ENCODE measurements around the gene NUDT3.
"Not testable (repeated sequence)": the region's sequence is repeated elsewhere in the genome, so short reads cannot be mapped to it uniquely, and the experiment has no call there.

The NUDT3 gene

GRCh38 chr6:34392497-34393190, at the start of gene NUDT3:
Gene NUDT3, minus strand, starts transcription at chr6:34392669. Its CDS starts 307 bp downstream, at chr6:34392362.
- DNase-seq (ENCODE audit: low read depth in 3 of 3): peak; percentile 86 to 93 (median 89)

DNA sequence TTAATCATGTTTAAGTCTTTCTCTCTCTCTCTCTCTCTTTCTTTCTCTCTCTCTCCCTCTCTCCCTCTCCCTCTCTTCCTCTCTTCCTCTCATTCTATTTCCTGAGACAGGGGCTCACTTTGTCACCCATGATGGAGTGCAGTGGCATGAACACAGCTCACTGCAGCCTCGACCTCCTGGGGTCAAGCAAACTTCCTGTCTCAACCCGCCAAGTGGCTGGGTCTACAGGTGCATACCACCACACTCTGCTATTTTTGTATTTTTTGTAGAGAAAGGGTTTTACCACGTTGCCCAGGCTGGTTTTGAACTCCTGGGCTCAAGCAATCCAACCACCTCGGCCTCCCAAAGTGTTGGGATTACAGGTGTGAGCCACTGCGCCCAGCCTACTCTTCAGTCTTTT, 49.1 kb upstream of the NUDT3 start:
- no peak for DNase-seq (ENCODE audit: low read depth in 3 of 3)

GRCh38 chr6:34439442-34439841, 47.0 kb upstream of the NUDT3 start:
- DNase-seq (ENCODE audit: low read depth in 3 of 3): no peak

GRCh38 chr6:34438705-34439104, 46.2 kb upstream of the NUDT3 start:
- no peak for DNase-seq (ENCODE audit: low read depth in 3 of 3)

GRCh38 chr6:34437644-34437970, 45.1 kb upstream of the NUDT3 start:
- DNase-seq (ENCODE audit: low read depth in 3 of 3): no peak

DNA sequence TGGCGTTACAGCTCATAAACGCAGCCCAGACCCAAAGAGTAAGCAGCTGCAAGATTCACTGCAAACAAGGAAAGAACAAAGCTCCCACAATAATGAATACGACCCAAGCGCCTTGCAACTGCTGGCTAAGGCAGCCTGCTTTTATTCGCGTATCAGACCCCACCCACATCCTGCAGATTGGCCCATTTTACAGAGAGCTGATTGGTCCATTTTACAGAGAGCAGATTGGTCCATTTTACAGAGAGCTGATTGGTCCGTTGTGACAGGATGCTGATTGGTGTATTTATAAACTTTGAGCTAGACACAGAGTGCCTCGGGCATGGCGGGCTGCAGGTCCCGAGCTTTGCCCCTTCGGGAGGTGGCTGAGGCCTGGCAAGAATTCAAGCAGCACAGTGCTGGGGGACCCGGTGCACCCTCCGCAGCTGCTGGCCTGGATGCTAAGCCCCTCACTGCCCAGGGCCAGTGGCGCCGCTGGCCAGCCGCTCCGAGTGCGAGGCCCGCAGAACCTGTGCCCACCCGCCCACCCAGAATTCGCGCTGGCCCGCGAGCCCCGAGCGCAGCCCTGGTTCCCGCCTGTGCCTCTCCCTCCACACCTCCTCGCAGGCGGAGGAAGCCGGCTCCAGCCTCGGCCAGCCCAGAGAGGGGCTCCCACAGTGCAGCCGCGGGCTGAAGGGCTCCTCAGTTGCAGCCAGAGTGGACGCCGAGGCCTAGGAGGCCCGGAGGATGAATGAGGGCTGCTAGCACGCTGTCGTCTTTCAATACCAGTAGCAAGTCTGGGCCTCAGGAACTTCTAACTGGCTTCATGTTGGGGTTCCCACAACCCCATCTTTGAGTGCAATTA, 44.6 kb upstream of the NUDT3 start:
- no peak for DNase-seq (ENCODE audit: low read depth in 3 of 3)

DNA sequence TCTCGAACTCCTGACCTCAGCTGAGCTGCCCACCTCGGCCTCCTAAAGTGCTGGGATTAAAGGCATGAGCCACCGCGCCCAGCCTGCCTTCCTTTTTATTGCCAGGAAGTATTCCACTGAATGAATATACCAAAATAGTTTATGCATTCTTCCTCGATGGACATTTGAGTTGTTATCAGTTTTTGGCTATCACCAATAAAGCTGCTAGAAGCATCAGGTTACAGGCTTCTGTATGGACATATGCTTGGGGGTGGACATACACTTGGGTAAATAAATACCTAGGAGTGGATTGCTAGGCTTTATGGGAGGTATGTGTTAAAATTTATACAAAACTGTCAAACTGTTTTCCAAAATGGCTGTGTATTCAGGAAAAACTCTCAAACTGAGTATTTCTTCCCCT, 43.4 kb upstream of the NUDT3 start:
- DNase-seq (ENCODE audit: low read depth in 3 of 3): no peak

DNA sequence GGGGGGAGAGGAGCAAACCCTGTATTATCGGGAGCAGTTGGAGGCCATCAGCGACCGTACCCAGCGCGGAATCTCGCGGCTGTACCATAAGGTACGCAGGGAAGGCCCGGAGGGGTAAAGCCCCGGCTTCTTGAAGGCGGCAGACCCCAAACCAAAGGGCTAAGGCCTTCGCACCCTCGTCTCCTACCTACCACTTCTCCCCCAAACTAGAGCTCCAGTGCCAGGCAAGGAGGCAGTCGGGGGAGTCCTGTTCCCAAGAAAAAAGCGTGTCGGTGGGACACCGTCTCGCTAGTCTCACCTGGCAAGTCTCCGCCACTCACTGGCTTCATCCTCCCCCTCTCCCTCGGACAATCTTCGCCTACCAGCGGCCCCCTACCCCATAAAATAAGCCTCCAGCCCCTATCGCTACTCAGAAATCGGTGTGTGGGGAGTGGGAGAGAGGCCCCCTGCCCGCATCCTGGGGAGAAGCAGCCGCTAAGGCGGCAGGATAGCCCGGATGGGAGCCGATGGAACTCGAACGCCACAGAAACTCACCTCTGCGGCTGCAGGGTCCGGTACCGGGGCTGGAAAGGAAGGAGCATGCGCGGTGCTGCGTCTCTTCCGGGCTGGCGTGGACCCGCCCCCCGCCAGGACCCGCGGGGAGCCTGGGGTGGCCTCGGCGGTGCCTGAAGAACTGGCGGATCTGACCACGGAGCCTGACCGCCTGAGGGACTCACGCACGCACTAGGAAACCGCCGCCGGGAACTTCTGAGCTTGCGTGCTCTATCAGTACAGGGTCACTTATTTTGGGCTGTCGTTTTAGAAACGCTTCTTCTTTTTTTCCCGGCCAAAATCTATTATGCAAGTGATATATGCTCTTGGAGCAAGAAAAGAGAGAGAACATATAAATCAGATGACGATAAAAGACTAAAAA, 33.3 kb upstream of the NUDT3 start, which contains the start of gene RPS10:
Gene RPS10, minus strand, starts transcription at position 572 of the 913 bp plus-strand sequence. CDS start 848 bp downstream, outside the sequence.
- DNase-seq (ENCODE audit: low read depth in 3 of 3): peak; percentile 82 to 92 (median 85)

DNA sequence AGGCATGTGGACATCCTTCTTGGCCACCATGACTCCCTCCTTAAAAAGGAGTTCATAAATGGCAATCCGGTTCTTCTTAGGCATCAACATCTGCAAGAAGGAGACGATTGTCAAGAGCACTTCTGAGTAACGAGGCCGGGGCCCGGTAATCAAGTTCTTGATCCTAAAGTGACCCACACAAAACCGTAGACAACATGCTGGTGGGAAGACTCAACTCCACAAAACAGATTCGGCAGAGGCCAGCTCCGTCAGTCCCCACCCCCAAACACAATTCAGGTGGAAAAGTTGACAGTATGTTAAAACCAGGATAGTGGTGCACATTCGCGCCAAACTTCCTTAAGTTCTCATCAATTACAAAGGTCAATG, 32.6 kb upstream of the NUDT3 start:
- no peak for DNase-seq (ENCODE audit: low read depth in 3 of 3)

DNA sequence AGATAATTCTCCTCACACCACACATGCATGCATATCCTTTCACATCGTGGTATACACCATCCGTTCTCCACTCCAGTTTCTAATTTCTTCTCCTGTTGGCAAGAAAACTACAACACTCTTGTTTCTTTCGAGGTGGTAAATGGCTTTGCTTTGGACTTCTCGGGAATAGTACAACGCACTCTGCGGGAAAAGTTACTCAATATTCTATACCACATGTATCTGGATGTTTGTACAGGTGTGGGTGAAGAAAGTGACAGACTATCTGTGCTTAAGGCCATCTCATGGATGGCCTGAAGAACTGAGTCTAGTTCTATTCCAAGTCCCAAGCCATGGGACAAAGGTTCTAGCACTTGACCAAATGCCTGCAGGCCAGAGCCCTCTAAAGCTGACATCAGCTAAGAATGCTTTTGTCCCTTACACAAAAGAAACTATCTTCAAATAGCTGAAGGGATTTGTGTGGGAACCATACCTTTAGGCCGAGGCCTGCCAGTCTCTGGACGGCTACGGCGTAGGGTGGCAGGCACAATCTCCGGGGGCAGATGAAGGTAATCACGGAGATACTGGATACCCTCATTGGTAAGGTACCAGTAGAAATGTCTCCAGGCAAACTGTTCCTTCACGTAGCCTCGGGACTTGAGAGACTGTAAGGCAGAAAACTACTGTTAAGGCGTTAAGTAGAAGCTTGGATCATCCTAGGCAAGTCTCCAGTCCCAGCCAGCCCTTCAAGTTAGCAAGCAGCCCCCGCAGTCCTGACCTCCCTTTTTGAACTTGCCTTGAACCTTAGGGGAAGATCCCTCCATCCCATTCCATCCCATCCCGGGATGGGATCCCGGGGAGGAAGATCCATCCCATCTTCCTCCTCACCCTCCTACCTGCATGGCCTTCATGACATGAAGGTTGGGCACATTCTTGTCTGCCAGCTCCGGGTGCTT, 32.0 kb upstream of the NUDT3 start:
- no peak for DNase-seq (ENCODE audit: low read depth in 3 of 3)

DNA sequence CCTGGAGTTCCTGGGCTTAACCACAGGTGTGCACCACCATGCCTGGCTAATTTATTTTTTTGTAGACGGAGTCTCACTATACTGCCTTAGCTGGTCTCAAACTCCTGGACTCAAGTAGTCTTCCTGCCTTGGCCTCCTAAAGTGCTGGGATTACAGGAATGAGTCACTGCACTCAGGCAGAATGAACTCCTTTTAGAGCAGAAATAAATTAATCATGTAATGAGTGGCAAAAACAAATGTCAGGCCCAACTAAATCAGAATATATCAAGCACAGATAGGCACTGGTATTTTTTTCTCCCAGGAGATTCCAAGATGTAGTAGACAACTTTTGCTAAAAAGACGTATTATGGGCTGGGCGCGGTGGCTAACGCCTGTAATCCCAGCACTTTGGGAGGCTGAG, 30.8 kb upstream of the NUDT3 start:
- DNase-seq (ENCODE audit: low read depth in 3 of 3): no peak

DNA sequence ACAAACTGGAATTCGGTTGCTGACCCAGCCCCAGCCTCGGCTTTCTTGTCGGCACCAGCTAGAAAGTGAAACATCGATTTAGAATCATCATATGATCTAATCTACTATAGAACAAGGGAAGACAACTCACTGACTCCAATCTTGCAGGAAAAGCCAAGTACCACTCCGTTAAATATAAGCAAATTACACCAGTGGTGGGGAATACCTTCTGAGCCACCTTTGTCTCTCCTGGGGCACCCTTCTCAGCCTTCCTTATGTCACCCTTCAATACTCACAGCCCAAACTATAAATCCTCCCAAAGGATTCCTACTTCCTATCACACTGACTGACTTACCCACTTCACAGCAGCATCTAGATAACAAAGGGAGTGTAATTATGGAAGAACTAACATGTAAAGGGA, 25.9 kb upstream of the NUDT3 start:
- no peak for DNase-seq (ENCODE audit: low read depth in 3 of 3)

DNA sequence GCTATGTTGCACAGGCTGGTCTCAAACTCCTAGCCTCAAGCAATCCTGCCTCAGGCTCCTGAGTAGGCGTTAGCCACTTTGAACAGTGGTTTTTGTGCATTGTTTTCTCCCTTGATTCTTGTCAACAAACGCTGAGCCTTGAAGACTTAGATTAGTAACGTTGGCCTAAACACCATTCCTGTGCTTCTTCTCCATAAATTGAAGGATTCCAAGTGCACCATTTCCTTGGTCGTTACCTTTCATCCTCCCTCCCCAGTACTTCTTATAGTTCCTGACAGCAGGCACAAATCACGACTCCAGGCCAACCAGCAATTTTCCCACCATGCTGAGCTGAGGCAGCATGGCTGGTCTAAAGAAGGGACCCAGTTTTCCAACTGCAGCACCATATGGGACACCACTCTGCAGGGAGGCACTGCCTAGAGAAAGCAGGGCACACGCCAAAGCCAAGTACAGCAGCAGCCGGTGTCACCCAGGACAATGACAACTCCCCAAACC, 24.5 kb upstream of the NUDT3 start:
- no peak for DNase-seq (ENCODE audit: low read depth in 3 of 3)

- no peak for DNase-seq (ENCODE audit: low read depth in 3 of 3)
Observed at GRCh38 chr6:34414999-34415858, 22.8 kb upstream of the NUDT3 start.

DNA sequence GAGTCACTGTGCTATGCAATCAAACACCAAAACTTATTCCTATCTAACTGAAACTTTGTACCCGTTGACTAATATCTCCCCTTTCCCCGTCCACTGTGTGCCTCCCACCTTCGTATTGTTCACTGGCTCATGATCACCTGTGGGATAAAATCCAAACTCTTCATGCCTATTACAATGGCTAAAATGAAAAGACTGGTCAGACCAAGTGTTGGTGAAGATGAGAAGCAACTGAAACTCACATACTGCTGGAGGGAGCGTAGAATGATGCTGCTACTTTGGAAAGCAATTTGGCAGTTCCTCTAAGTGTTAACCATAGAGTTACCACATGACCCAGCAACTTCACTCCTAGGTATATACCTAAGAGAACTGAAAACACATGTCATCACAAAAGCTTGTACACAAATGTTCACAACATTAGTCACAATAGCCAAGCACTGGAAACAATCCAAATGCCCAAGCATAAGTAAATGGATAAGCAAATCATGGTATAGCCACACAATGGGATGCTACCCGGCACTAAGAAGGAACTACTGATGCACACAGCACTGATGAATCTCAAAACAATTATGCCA, 20.3 kb upstream of the NUDT3 start:
- DNase-seq (ENCODE audit: low read depth in 3 of 3): no peak

GRCh38 chr6:34412016-34412415, 19.5 kb upstream of the NUDT3 start:
- no peak for DNase-seq (ENCODE audit: low read depth in 3 of 3)

DNA sequence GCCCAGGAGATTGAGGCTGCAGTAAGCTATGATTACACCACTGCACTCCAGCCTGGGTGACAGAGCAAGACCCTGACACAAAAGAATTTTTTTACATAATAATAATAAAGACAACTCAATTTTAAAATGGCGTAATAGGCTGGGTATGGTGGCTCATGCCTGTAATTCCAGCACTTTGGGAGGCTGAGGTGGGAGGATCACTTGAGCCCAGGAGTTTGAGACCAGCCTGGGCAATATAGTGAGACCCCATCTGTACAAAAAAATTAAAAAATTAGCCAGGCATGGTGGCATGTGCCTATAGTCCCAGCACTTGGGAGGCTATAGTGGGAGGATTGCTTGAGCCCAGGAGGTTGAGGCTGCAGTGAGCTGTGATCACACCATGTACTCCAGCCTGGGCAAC, 15.4 kb upstream of the NUDT3 start:
- DNase-seq (ENCODE audit: low read depth in 3 of 3): not testable (repeated sequence)

DNA sequence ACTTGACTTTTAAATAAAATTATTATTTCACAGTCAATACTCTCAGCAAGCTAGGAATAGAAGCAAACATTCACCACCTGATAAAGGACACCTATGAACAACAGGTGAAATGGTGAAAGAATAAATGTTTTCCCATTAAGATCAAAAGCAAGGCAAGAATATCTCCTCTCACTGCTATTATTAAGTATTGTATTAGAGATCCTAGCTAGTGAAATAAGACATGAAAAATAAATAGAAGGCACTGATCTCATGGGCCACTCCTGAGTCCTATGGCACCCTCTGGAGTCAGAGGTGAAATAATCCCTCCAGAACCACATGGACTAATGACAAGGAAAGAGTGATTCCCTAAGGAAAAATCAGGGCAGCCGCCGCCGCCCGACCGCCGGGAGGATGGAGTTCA, 4.0 kb upstream of the NUDT3 start:
- DNase-seq (ENCODE audit: low read depth in 3 of 3): no peak

GRCh38 chr6:34393966-34394305, 1.5 kb upstream of the NUDT3 start:
- DNase-seq (ENCODE audit: low read depth in 3 of 3): no peak
